K562 (cell line): Measurements from ENCODE around the gene TAF5L.

Source experiments
- DNMT1 ChIP-seq: fragments of 450-650 bp; IDR thresholded peaks from 2 replicates; pipeline ENCODE4 v1.6.1; 2016; ENCODE audit warnings: antibody characterized with exemption, mild to moderate bottlenecking
- MAFF ChIP-seq: IDR thresholded peaks from 2 replicates; pipeline ENCODE4 v1.6.1; 2012; ENCODE audit warnings: low read length, improper control_type of control experiment
- NCOA2 ChIP-seq, 2 experiments: fragments of 450-650 bp; IDR thresholded peaks; 2 replicates each; pipeline ENCODE4 v1.6.1; 2018; ENCODE audit warnings: mild to moderate bottlenecking in 2 of 2, moderate library complexity in 1 of 2; ENCODE audit not compliant: partially characterized antibody in 2 of 2
- RBM22 ChIP-seq: fragments of 200-400 bp; formaldehyde crosslinking; IDR thresholded peaks from 2 replicates; pipeline ENCODE4 v1.6.1; 2018; ENCODE audit warnings: low read length, low read depth; ENCODE audit not compliant: poor library complexity, severe bottlenecking
- SMC3 ChIP-seq: conservative IDR thresholded peaks from 2 replicates; pipeline ENCODE4 v1.6.1; 2011; ENCODE audit warnings: low read depth, low read length, improper control_type of control experiment; ENCODE audit not compliant: insufficient read depth
- SP1 ChIP-seq: sonication (generic); formaldehyde crosslinking; IDR thresholded peaks from 2 replicates; pipeline ENCODE4 v1.8.1; 2022; ENCODE audit warnings: mild to moderate bottlenecking, missing genetic modification reagents
- TAF7 ChIP-seq: fragments of 450-650 bp; IDR thresholded peaks from 2 replicates; pipeline ENCODE4 v1.6.1; 2016; ENCODE audit warnings: missing genetic modification characterization, missing compliant biosample characterization
- TF ChIP-seq, protein P1 (sequence below), 3 experiments: IDR thresholded peaks in 2 of 3; conservative IDR thresholded peaks in 1 of 3; 2 replicates each; pipeline ENCODE4 v1.5.1; 2011 to 2012; ENCODE audit warnings: low read length in 3 of 3, mild to moderate bottlenecking in 3 of 3, control low read depth in 2 of 3, improper control_type of control experiment in 1 of 3, inconsistent platforms in 1 of 3, low read depth in 1 of 3, mixed read lengths in 1 of 3, moderate library complexity in 1 of 3; ENCODE audit not compliant: insufficient read depth in 2 of 3
- TF ChIP-seq, protein P2 (sequence below): IDR thresholded peaks from 3 replicates; pipeline ENCODE4 v1.6.1; 2011; ENCODE audit warnings: borderline replicate concordance, mild to moderate bottlenecking, moderate library complexity; ENCODE audit not compliant: insufficient read length; ENCODE audit errors: extremely low read depth

DNA sequence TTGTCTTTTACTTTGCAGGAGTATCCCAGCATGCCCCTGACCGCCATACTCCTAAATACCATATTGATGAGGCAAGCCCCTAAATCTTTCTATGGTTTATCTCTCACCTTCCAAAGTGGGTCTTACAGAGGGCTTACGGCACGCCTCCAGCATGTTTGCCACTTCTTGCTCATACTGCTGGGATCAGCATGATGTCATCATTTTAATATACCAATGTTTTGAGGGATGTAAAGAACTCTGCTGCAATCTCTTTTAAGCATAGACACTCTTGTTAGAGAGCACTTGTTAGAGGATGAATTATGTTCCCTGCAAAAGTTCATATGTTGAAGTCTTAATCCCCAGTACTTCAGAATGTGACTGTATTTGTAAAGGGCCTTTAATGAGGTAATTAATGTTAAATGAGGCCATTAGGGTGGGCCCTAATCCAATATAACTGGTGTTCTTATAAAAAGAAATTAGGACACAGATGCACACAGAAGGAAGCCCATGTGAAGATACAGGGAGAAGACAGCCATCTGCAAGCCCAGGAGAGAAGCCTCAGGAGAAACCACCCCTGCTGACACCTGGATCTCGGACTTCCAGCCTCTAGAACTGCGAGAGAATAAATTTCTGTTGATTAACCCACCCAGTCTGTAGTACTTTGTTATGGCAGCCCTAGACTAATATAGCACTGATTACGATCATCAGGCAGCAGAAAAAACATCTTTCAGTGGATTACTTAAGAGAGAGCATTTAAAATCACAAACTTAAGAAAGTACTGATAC is 51.1 kb downstream of the TAF5L start:
- TF ChIP-seq RBM22 (no peak), NCOA2 (IDR thresholded peaks at IDR 0.05; ENCODE audit: partially characterized antibody in 2 of 2) (no peak), TAF7 (no peak), DNMT1 (no peak), SMC3 (no peak), MAFF (no peak), SP1 (no peak)
- TF ChIP-seq, protein P1, sequence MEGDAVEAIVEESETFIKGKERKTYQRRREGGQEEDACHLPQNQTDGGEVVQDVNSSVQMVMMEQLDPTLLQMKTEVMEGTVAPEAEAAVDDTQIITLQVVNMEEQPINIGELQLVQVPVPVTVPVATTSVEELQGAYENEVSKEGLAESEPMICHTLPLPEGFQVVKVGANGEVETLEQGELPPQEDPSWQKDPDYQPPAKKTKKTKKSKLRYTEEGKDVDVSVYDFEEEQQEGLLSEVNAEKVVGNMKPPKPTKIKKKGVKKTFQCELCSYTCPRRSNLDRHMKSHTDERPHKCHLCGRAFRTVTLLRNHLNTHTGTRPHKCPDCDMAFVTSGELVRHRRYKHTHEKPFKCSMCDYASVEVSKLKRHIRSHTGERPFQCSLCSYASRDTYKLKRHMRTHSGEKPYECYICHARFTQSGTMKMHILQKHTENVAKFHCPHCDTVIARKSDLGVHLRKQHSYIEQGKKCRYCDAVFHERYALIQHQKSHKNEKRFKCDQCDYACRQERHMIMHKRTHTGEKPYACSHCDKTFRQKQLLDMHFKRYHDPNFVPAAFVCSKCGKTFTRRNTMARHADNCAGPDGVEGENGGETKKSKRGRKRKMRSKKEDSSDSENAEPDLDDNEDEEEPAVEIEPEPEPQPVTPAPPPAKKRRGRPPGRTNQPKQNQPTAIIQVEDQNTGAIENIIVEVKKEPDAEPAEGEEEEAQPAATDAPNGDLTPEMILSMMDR (IDR thresholded peaks at IDR 0.05 in 2 of 3, conservative IDR thresholded peaks at IDR 0.05 in 1 of 3; ENCODE audit: insufficient read depth in 2 of 3, low read depth in 1 of 3, low read length in 3 of 3), result no peak
- TF ChIP-seq, protein P2, sequence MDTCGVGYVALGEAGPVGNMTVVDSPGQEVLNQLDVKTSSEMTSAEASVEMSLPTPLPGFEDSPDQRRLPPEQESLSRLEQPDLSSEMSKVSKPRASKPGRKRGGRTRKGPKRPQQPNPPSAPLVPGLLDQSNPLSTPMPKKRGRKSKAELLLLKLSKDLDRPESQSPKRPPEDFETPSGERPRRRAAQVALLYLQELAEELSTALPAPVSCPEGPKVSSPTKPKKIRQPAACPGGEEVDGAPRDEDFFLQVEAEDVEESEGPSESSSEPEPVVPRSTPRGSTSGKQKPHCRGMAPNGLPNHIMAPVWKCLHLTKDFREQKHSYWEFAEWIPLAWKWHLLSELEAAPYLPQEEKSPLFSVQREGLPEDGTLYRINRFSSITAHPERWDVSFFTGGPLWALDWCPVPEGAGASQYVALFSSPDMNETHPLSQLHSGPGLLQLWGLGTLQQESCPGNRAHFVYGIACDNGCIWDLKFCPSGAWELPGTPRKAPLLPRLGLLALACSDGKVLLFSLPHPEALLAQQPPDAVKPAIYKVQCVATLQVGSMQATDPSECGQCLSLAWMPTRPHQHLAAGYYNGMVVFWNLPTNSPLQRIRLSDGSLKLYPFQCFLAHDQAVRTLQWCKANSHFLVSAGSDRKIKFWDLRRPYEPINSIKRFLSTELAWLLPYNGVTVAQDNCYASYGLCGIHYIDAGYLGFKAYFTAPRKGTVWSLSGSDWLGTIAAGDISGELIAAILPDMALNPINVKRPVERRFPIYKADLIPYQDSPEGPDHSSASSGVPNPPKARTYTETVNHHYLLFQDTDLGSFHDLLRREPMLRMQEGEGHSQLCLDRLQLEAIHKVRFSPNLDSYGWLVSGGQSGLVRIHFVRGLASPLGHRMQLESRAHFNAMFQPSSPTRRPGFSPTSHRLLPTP, result no peak
